Endothelial cell of umbilical vein (primary cell): ENCODE data around the gene RNF213. TPM values are rescaled to one million over a fixed set of nuclear protein-coding genes. Genes with fewer than 3 reads are reported as not detected.

Experiments used
- BruUV-seq: library from RNA; stranded (reverse); fragments of 400-500 nt; replicated peaks from 2 replicates; lab custom pipeline; 2021; lab: Mats Ljungman, UMichigan
- CTCF ChIA-PET: fragments of 300-600, 350-600 bp; sonication (Branson Sonifier 250); formaldehyde crosslinking; loops from one replicate; lab custom pipeline; 2021; ENCODE audit warnings: antibody characterized with exemption, inconsistent platforms; lab: Charles Lee
- POLR2A ChIA-PET: fragments of 300-600, 350-600 bp; sonication (Branson Sonifier 250); formaldehyde crosslinking; loops from one replicate; lab custom pipeline; 2021; ENCODE audit warnings: antibody characterized with exemption, inconsistent platforms; lab: Charles Lee
- DNase-seq: peaks from one replicate; pipeline ENCODE4 v3.0.0-alpha.2; 2011; ENCODE audit warnings: low read depth, low spot score
- FAIRE-seq: peaks from 2 replicates; lab custom pipeline; 2011; peaks lifted over from hg19 to GRCh38; lab: Jason Lieb, UNC
- H2AFZ ChIP-seq: 2 replicates; pipeline ENCODE4 v1.6.0; 2012; ENCODE audit warnings: low read depth, low read length, control low read depth, inconsistent platforms
- H3K27ac ChIP-seq: 2 replicates; pipeline ENCODE4 v1.5.1; 2011; ENCODE audit warnings: low read depth, mild to moderate bottlenecking, control low read depth, low read length, moderate library complexity; ENCODE audit not compliant: insufficient read depth
- H3K27me3 ChIP-seq, 2 experiments: 2 replicates each; pipeline versions ENCODE4 v1.6.0 to v1.6.1; 2011; ENCODE audit warnings: low read length in 2 of 2, mixed read lengths in 1 of 2; ENCODE audit not compliant: control insufficient read depth in 2 of 2, insufficient read depth in 2 of 2
- H3K36me3 ChIP-seq, 2 experiments: 2 replicates in 1 of 2; 3 replicates in 1 of 2; pipeline ENCODE4 v1.5.1; 2011; ENCODE audit warnings: low read length in 2 of 2, mild to moderate bottlenecking in 1 of 2, moderate library complexity in 1 of 2; ENCODE audit not compliant: control insufficient read depth in 2 of 2, insufficient read depth in 2 of 2; ENCODE audit errors: extremely low read depth in 1 of 2
- H3K4me1 ChIP-seq: 3 replicates; pipeline ENCODE4 v1.5.1; 2011; ENCODE audit warnings: mild to moderate bottlenecking, low read length; ENCODE audit not compliant: control insufficient read depth, insufficient read depth; ENCODE audit errors: extremely low read depth
- H3K4me2 ChIP-seq: 2 replicates; pipeline ENCODE4 v1.6.1; 2011; ENCODE audit warnings: low read length, control low read depth, mixed read lengths; ENCODE audit not compliant: insufficient read depth
- H3K4me3 ChIP-seq, 3 experiments: fragments of 200-600 bp in 1 of 3; sonication (generic), shearing (Covaris generic) in 1 of 3; replicated peaks in 1 of 3; 2 replicates each; pipeline ENCODE4 v1.5.1; 2011 to 2016; ENCODE audit warnings: control low read depth in 3 of 3, low read length in 3 of 3, mild to moderate bottlenecking in 2 of 3, inconsistent platforms in 1 of 3, low read depth in 1 of 3, moderate library complexity in 1 of 3; ENCODE audit not compliant: insufficient read depth in 1 of 3
- H3K79me2 ChIP-seq: 2 replicates; pipeline ENCODE4 v1.6.0; 2012; ENCODE audit warnings: low read length, inconsistent platforms; ENCODE audit not compliant: control insufficient read depth, insufficient read depth
- H3K9ac ChIP-seq: replicated peaks from 2 replicates; pipeline ENCODE3; 2011; ENCODE audit warnings: low read length, control low read depth; ENCODE audit not compliant: insufficient read depth; ENCODE audit errors: extremely low read depth
- H3K9me1 ChIP-seq: replicated peaks from 3 replicates; pipeline ENCODE4 v1.6.0; 2011; ENCODE audit warnings: mild to moderate bottlenecking, low read length; ENCODE audit not compliant: control insufficient read depth, insufficient read depth; ENCODE audit errors: extremely low read depth
- H3K9me3 ChIP-seq: replicated peaks from 2 replicates; pipeline ENCODE4 v1.5.1; 2012; ENCODE audit warnings: low read length, inconsistent platforms; ENCODE audit not compliant: control insufficient read depth, insufficient read depth
- H4K20me1 ChIP-seq: replicated peaks from 2 replicates; pipeline ENCODE3; 2011; ENCODE audit warnings: mild to moderate bottlenecking, low read length; ENCODE audit not compliant: control insufficient read depth, insufficient read depth; ENCODE audit errors: extremely low read depth
- POLR2A ChIP-seq: IDR thresholded peaks from 2 replicates; pipeline ENCODE4 v1.6.1; 2012; ENCODE audit warnings: low read depth, mild to moderate bottlenecking, control low read depth, low read length
- POLR2AphosphoS5 ChIP-seq: IDR thresholded peaks from 2 replicates; pipeline ENCODE4 v1.6.1; 2012; ENCODE audit warnings: low read depth, mild to moderate bottlenecking, control low read depth, low read length, moderate library complexity; ENCODE audit not compliant: insufficient read depth
- dilution Hi-C: fragments of 300-500 bp; cut with MboI; formaldehyde crosslinking; loops from one replicate; pipeline ENCODE4 v1.15.0; 2019; ENCODE audit warnings: low sequenced_read_pairs; ENCODE audit not compliant: extremely low pct_ligation_motif_present
- intact Hi-C: fragments of 100-400 bp; cut with micrococcal nuclease; formaldehyde crosslinking; loops from one replicate; pipeline ENCODE4 v1.10.0; 2022
- polyA plus RNA-seq, 4 experiments: library from polyadenylated mRNA; depleted of rRNA in 3 of 4; stranded (reverse) in 3 of 4; unstranded in 1 of 4; fragments of >200 nt; gene quantifications; 2 replicates each; pipeline versions ENCODE4 v1.2.1 to v1.2.3, GENCODE V29; 2011 to 2012; ENCODE audit warnings: missing spikeins in 1 of 4
- total RNA-seq: library from RNA; stranded (reverse); gene quantifications from 2 replicates; pipeline ENCODE4 v1.2.3, GENCODE V29; 2021
- TF ChIP-seq, protein P1 (sequence below): IDR thresholded peaks from 2 replicates; pipeline ENCODE4 v1.6.1; 2011; ENCODE audit not compliant: insufficient read depth, insufficient read length
- TF ChIP-seq, protein P2 (sequence below), 2 donors: IDR thresholded peaks; 1 replicate in 1 of 2; 2 replicates in 1 of 2; pipeline ENCODE4 v1.5.1; 2011; ENCODE audit warnings: low read length in 2 of 2, mild to moderate bottlenecking in 2 of 2, moderate library complexity in 2 of 2, control low read depth in 1 of 2, inconsistent platforms in 1 of 2, low read depth in 1 of 2; ENCODE audit not compliant: insufficient read depth in 1 of 2; ENCODE audit errors: extremely low read depth in 1 of 2

Gene RNF213
- total and polyA plus RNA-seq, 2 donors (not counting 3 experiments of a cell fraction or from before 2014, with no cell fraction given) = 36.5 to 116 TPM

- Histone ChIP-seq H3K9ac (peak within 1 kb of the TSS; percentile 79), H3K9me3 (no peaks in the 10 kb centered on the region), H3K4me1 (peaks cover 13% of the 10 kb centered on the region), H4K20me1 (no peaks in the 10 kb centered on the region), H3K4me3 (peak within 1 kb of the TSS; percentile 17 to 83 (median 65)), H3K27me3 (no peaks in the 10 kb centered on the region), H3K4me2 (peak within 1 kb of the TSS; percentile 69), H3K36me3 (peaks cover 3 to 10% of the 10 kb centered on the region in 2 experiments), H3K27ac (peak within 1 kb of the TSS; percentile 37), H3K79me2 (peaks cover 11% of the 10 kb centered on the region), H2AFZ (peak within 1 kb of the TSS; percentile 86), H3K9me1 (no peaks in the 10 kb centered on the region)
- dilution Hi-C loops = no loop called here
- intact Hi-C loops = loop anchor here (1.0 kb wide), 1 partner anchor 40 kb away; the partner anchor contains the start of gene RNF213
- CTCF ChIA-PET = interaction anchor here (0.8 to 2.3 kb wide), 5 partner anchors 9 to 35 kb away, joined by 3 to 8 read pairs (median 3); no protein-coding TSS in a partner anchor
- POLR2A ChIA-PET = interaction anchor here (0.7 to 1.0 kb wide), 3 partner anchors 9 to 671 kb away, joined by 3 to 4 read pairs (median 4); no protein-coding TSS in a partner anchor
- FAIRE-seq (peak; percentile 86), DNase-seq (peak; percentile 65)
- BruUV-seq = no TSS peak
- peak; percentile 82 for TF ChIP-seq POLR2A
- TF ChIP-seq, protein P1, sequence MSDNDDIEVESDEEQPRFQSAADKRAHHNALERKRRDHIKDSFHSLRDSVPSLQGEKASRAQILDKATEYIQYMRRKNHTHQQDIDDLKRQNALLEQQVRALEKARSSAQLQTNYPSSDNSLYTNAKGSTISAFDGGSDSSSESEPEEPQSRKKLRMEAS = peak; percentile 55
- peak; percentile 91 for TF ChIP-seq POLR2AphosphoS5
- TF ChIP-seq, protein P2, sequence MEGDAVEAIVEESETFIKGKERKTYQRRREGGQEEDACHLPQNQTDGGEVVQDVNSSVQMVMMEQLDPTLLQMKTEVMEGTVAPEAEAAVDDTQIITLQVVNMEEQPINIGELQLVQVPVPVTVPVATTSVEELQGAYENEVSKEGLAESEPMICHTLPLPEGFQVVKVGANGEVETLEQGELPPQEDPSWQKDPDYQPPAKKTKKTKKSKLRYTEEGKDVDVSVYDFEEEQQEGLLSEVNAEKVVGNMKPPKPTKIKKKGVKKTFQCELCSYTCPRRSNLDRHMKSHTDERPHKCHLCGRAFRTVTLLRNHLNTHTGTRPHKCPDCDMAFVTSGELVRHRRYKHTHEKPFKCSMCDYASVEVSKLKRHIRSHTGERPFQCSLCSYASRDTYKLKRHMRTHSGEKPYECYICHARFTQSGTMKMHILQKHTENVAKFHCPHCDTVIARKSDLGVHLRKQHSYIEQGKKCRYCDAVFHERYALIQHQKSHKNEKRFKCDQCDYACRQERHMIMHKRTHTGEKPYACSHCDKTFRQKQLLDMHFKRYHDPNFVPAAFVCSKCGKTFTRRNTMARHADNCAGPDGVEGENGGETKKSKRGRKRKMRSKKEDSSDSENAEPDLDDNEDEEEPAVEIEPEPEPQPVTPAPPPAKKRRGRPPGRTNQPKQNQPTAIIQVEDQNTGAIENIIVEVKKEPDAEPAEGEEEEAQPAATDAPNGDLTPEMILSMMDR (IDR thresholded peaks at IDR 0.05; ENCODE audit: extremely low read depth in 1 of 2, insufficient read depth in 1 of 2, low read depth in 1 of 2, low read length in 2 of 2) = no peak
Measured at GRCh38 chr17:80220054-80220735, 40.5 kb upstream of the RNF213 start, which contains the start of the genes SGSH and SLC26A11. SGSH (minus strand) TSS chr17:80220333; CDS start chr17:80220313, 20 bp downstream. SLC26A11 (plus strand) TSS chr17:80220427; CDS start chr17:80221561, 1,134 bp downstream.
